Mesenchymal stem cell (in vitro differentiated cells and primary cell): ENCODE data around the gene PRCD.
A peak's percentile ranks its signal among the peaks of the same experiment; 100 is the strongest.
"Not testable (repeated sequence)": the region's sequence is repeated elsewhere in the genome, so short reads cannot be mapped to it uniquely, and the experiment has no call there.

Experiments used
- DNase-seq: peaks from one replicate; pipeline ENCODE4 v3.0.0-alpha.2; 2013
- H2AFZ ChIP-seq: one replicate; pipeline ENCODE4 v1.6.1; 2013; ENCODE audit warnings: low read depth, mild to moderate bottlenecking, control low read depth, inconsistent platforms, low read length, moderate library complexity
- H2AK5ac ChIP-seq: 2 replicates; pipeline ENCODE4 v1.6.1; 2013; ENCODE audit warnings: low read length, moderate library complexity, mild to moderate bottlenecking, inconsistent platforms; ENCODE audit not compliant: severe bottlenecking
- H2BK120ac ChIP-seq: one replicate; pipeline ENCODE4 v1.6.1; 2013; ENCODE audit warnings: low read depth, mild to moderate bottlenecking, inconsistent platforms, low read length, moderate library complexity
- H2BK12ac ChIP-seq, 2 experiments: one replicate each; pipeline ENCODE4 v1.6.1; 2013; ENCODE audit warnings: inconsistent platforms in 2 of 2, low read length in 2 of 2, mild to moderate bottlenecking in 2 of 2, moderate library complexity in 2 of 2, control low read depth in 1 of 2
- H2BK15ac ChIP-seq: one replicate; pipeline ENCODE4 v1.6.1; 2013; ENCODE audit warnings: mild to moderate bottlenecking, low read depth, inconsistent platforms; ENCODE audit not compliant: poor library complexity, severe bottlenecking
- H2BK5ac ChIP-seq: 2 replicates; pipeline ENCODE4 v1.6.1; 2013; ENCODE audit warnings: low read depth, mild to moderate bottlenecking, low read length, control low read depth, inconsistent platforms; ENCODE audit not compliant: poor library complexity, severe bottlenecking
- H3K14ac ChIP-seq, 2 experiments: one replicate each; pipeline ENCODE4 v1.6.1; 2013; ENCODE audit warnings: inconsistent platforms in 2 of 2, low read length in 2 of 2, control low read depth in 1 of 2, mild to moderate bottlenecking in 1 of 2, moderate library complexity in 1 of 2
- H3K18ac ChIP-seq, 2 experiments: one replicate each; pipeline ENCODE4 v1.6.1; 2013; ENCODE audit warnings: inconsistent platforms in 2 of 2, low read length in 2 of 2, control low read depth in 1 of 2, low read depth in 1 of 2, mild to moderate bottlenecking in 1 of 2
- H3K23ac ChIP-seq, 2 experiments: one replicate each; pipeline ENCODE4 v1.6.1; 2013; ENCODE audit warnings: inconsistent platforms in 2 of 2, low read length in 2 of 2, mild to moderate bottlenecking in 2 of 2, moderate library complexity in 2 of 2, control low read depth in 1 of 2
- H3K27ac ChIP-seq: 2 replicates; pipeline ENCODE4 v1.5.1; 2013; ENCODE audit warnings: mild to moderate bottlenecking, moderate library complexity, low read length, control low read depth, inconsistent platforms; ENCODE audit not compliant: poor library complexity, severe bottlenecking
- H3K27me3 ChIP-seq, 2 experiments: 2 replicates each; pipeline versions ENCODE4 v1.6.1 to v1.7.0; 2013; ENCODE audit warnings: low read length in 2 of 2, mild to moderate bottlenecking in 2 of 2, moderate library complexity in 2 of 2, control low read depth in 1 of 2, inconsistent platforms in 1 of 2; ENCODE audit not compliant: control insufficient read depth in 1 of 2, insufficient read depth in 1 of 2
- H3K36me3 ChIP-seq, 2 experiments: 2 replicates each; pipeline versions ENCODE4 v1.6.1 to v1.7.0; 2013; ENCODE audit warnings: low read length in 2 of 2, control low read depth in 1 of 2, inconsistent platforms in 1 of 2, low read depth in 1 of 2, mild to moderate bottlenecking in 1 of 2; ENCODE audit not compliant: insufficient read depth in 2 of 2, control insufficient read depth in 1 of 2
- H3K4ac ChIP-seq, 2 experiments: one replicate each; pipeline ENCODE4 v1.6.1; 2013; ENCODE audit warnings: inconsistent platforms in 2 of 2, low read length in 2 of 2, mild to moderate bottlenecking in 2 of 2, moderate library complexity in 2 of 2, control low read depth in 1 of 2, low read depth in 1 of 2
- H3K4me1 ChIP-seq: 2 replicates; pipeline ENCODE4 v1.6.1; 2013; ENCODE audit warnings: low read depth, low read length, control low read depth; ENCODE audit not compliant: control insufficient read depth, insufficient read depth
- H3K4me2 ChIP-seq: 2 replicates; pipeline ENCODE4 v1.6.1; 2013; ENCODE audit warnings: low read length, mild to moderate bottlenecking, inconsistent platforms; ENCODE audit not compliant: poor library complexity, severe bottlenecking
- H3K4me3 ChIP-seq, 2 experiments: 2 replicates each; pipeline versions ENCODE4 v1.5.1 to v1.7.0; 2013; ENCODE audit warnings: low read length in 2 of 2, mild to moderate bottlenecking in 2 of 2, control low read depth in 1 of 2, low read depth in 1 of 2; ENCODE audit not compliant: insufficient read depth in 1 of 2
- H3K79me1 ChIP-seq: replicated peaks from 2 replicates; pipeline ENCODE4 v1.6.1; 2013; ENCODE audit warnings: mild to moderate bottlenecking, control low read depth, low read length, inconsistent platforms; ENCODE audit not compliant: poor library complexity, severe bottlenecking
- H3K9ac ChIP-seq: 2 replicates; pipeline ENCODE4 v1.7.0; 2013; ENCODE audit warnings: mild to moderate bottlenecking, low read length, moderate library complexity
- H3K9me3 ChIP-seq: 2 replicates; pipeline ENCODE4 v1.7.0; 2013; ENCODE audit warnings: mild to moderate bottlenecking, low read length; ENCODE audit not compliant: control insufficient read depth
- H4K8ac ChIP-seq: one replicate; pipeline ENCODE4 v1.6.1; 2013; ENCODE audit warnings: inconsistent platforms, mild to moderate bottlenecking, low read length, moderate library complexity
- H4K91ac ChIP-seq: one replicate; pipeline ENCODE4 v1.6.1; 2013; ENCODE audit warnings: mild to moderate bottlenecking, low read length, inconsistent platforms
- WGBS: methylation state at CpG from one replicate; pipeline ENCODE4 v1.1.7; 2013; ENCODE audit warnings: mixed read lengths; 5-methylcytosine and 5-hydroxymethylcytosine counted together

Gene PRCD

GRCh38 chr17:76525513-76525833, 14.4 kb upstream of the PRCD start:
- H2AK5ac ChIP-seq, H3K4me2 ChIP-seq, H2BK5ac ChIP-seq, H3K27ac ChIP-seq, H3K27me3 ChIP-seq, H3K4me3 ChIP-seq, H3K9me3 ChIP-seq, H3K36me3 ChIP-seq, DNase-seq, H2BK15ac ChIP-seq, H3K9ac ChIP-seq, H3K79me1 ChIP-seq, H2AFZ ChIP-seq: not testable (repeated sequence)
- Histone ChIP-seq H3K18ac (peak overlapping the region; percentile 98 to 99), H2BK12ac (peak overlapping the region; percentile 98 to 100), H3K23ac (peak overlapping the region in 1 of 2 experiments; percentile 56), H4K91ac (peak overlapping the region; percentile 99), H3K14ac (peak overlapping the region in 1 of 2 experiments; percentile 95), H2BK120ac (peak overlapping the region; percentile 89), H3K4ac (peak overlapping the region; percentile 96 to 99), H3K4me1 (peaks cover 50% of the 10 kb centered on the region), H4K8ac (peak overlapping the region; percentile 99)
- WGBS: 82% methylated on average over 7 of the region's 8 CpGs

GRCh38 chr17:76527016-76527415, 12.8 kb upstream of the PRCD start:
- not testable (repeated sequence) for H3K36me3 ChIP-seq, H2BK5ac ChIP-seq, H3K4me2 ChIP-seq, H2AK5ac ChIP-seq, H3K79me1 ChIP-seq, H3K23ac ChIP-seq, H3K27ac ChIP-seq, DNase-seq, H3K9me3 ChIP-seq, H3K27me3 ChIP-seq, H3K14ac ChIP-seq, H2AFZ ChIP-seq
- H3K4me1 ChIP-seq: peaks cover 57% of the 10 kb centered on the region
- peak overlapping the region; percentile 80 for H4K8ac ChIP-seq
- H2BK12ac ChIP-seq: peak overlapping the region; percentile 22 to 81
- peak overlapping the region; percentile 71 for H2BK120ac ChIP-seq
- H2BK15ac ChIP-seq: peak overlapping the region; percentile 85
- peak overlapping the region; percentile 57 for H3K9ac ChIP-seq
- H3K18ac ChIP-seq: peak overlapping the region; percentile 90 to 91
- H3K4me3 ChIP-seq: peak overlapping the region in 1 of 2 experiments; percentile 24
- WGBS: 79% methylated on average over 9 of the region's 9 CpGs
- H3K4ac ChIP-seq: peak overlapping the region in 1 of 2 experiments; percentile 52
- peak overlapping the region; percentile 92 for H4K91ac ChIP-seq

- Histone ChIP-seq H4K91ac (peak overlapping the region; percentile 92), H3K4me2 (peak overlapping the region; percentile 37), H3K9me3 (no peaks in the 10 kb centered on the region), H3K27ac (no peak overlapping the region), H3K79me1 (no peaks in the 10 kb centered on the region), H3K36me3 (peaks cover 4% of the 10 kb centered on the region in 2 experiments), H2AK5ac (no peak overlapping the region), H3K4me1 (peaks cover 57% of the 10 kb centered on the region), H4K8ac (peak overlapping the region; percentile 80), H3K14ac (peak overlapping the region in 1 of 2 experiments; percentile 37), H2BK15ac (peak overlapping the region; percentile 85), H3K23ac (no peak overlapping the region), H2AFZ (no peak overlapping the region), H2BK120ac (peak overlapping the region; percentile 71), H3K9ac (peak overlapping the region; percentile 57), H3K4ac (peak overlapping the region; percentile 52 to 88), H3K18ac (peak overlapping the region; percentile 90 to 91), H3K4me3 (peak overlapping the region in 1 of 2 experiments; percentile 24), H3K27me3 (no peaks in the 10 kb centered on the region), H2BK5ac (no peak overlapping the region), H2BK12ac (peak overlapping the region; percentile 22 to 87)
- 13% methylated on average over 17 of the region's 26 CpGs for WGBS
- DNase-seq: peak; percentile 94
Measured at GRCh38 chr17:76527430-76528111, 12.3 kb upstream of the PRCD start.

DNA sequence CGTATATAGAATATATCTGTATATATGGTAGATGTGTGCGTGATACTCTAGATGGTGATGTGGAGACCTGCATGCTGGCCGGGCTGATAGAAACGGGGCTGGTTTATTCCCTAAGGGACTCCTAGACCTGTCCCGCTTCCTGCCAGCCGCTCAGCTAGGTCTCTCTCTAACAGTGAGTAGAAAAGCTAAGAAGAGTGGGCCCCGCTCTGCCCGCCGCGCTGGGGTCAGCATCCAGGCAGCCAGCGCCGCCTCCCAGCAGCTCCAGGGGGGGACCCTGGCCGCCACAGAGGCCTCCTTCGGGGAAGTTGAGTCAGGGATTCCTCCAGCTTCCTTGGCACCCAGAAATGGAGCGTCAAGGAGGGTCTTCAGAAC, 11.7 kb upstream of the PRCD start:
- Histone ChIP-seq H3K4ac (peak overlapping the region; percentile 99), H3K18ac (peak overlapping the region; percentile 92 to 96), H4K91ac (peak overlapping the region; percentile 97), H3K23ac (peak overlapping the region in 1 of 2 experiments; percentile 9), H3K9me3 (no peaks in the 10 kb centered on the region), H3K36me3 (peaks cover 4 to 8% of the 10 kb centered on the region in 2 experiments), H2BK15ac (peak overlapping the region; percentile 99), H3K4me3 (peak overlapping the region in 1 of 2 experiments; percentile 24), H4K8ac (peak overlapping the region; percentile 98), H3K14ac (peak overlapping the region in 1 of 2 experiments; percentile 73), H3K79me1 (no peaks in the 10 kb centered on the region), H3K4me1 (peaks cover 52% of the 10 kb centered on the region), H2BK5ac (no peak overlapping the region), H2BK12ac (peak overlapping the region; percentile 94 to 100), H3K9ac (peak overlapping the region; percentile 88), H3K27me3 (no peaks in the 10 kb centered on the region), H3K27ac (no peak overlapping the region), H2AK5ac (peak overlapping the region; percentile 31), H2BK120ac (peak overlapping the region; percentile 93), H3K4me2 (no peak overlapping the region), H2AFZ (no peak overlapping the region)
- DNase-seq: no peak
- WGBS: 62% methylated on average over 15 of the region's 15 CpGs
